HL-60/S4 treated with retinoic acid at 250 ng/mL for 4 days and 3 days (cell line): ENCODE data around the gene FNIP2.

Experiments used
- in situ Hi-C: fragments of 300-500 bp; cut with MboI; formaldehyde crosslinking; loops from 2 replicates; pipeline ENCODE4 v1.7.0; 2022; ENCODE audit warnings: low sequenced_read_pairs

Gene FNIP2

GRCh38 chr4:158835226-158836001 lies 66.6 kb downstream of the FNIP2 start:
- in situ Hi-C loops = no loop called here

GRCh38 chr4:158836002-158836369 lies 67.2 kb downstream of the FNIP2 start:
- in situ Hi-C loops = no loop called here

- in situ Hi-C loops = no loop called here
Observed at GRCh38 chr4:158836828-158837449, 68.1 kb downstream of the FNIP2 start.

DNA sequence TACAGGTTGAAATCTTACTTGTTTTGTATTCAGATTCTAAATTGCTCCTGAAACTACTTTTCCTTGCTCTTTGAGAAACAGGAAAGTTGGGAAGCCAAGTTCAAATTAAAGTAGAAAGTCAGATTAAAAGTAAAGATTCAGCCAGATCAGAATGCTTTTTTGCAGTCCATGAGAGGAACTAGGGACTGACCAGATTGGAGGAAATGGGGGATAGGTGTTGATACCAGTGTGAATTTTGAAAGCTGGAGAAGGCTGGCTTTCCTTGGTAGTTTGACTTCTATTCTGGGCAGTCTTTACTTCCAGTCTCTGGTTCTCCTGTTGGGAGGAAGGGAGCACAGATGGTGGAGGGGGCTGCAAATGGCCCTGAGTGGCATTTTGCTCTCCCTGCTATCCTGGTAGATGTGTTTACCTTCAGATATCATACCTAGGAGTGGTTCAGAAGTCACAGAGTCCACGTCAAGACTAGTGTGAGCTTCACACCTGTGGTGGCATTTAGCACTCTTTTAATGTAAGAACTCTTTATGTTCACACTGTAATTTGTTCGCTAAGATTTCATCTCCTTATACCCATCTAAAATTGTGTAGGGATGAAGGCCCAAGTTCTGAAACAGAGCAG lies 68.8 kb downstream of the FNIP2 start:
- in situ Hi-C loops = no loop called here

- in situ Hi-C loops = no loop called here
Observed at GRCh38 chr4:158840131-158840530, 71.3 kb downstream of the FNIP2 start.

GRCh38 chr4:158841540-158841939 lies 72.7 kb downstream of the FNIP2 start:
- in situ Hi-C loops = no loop called here

DNA sequence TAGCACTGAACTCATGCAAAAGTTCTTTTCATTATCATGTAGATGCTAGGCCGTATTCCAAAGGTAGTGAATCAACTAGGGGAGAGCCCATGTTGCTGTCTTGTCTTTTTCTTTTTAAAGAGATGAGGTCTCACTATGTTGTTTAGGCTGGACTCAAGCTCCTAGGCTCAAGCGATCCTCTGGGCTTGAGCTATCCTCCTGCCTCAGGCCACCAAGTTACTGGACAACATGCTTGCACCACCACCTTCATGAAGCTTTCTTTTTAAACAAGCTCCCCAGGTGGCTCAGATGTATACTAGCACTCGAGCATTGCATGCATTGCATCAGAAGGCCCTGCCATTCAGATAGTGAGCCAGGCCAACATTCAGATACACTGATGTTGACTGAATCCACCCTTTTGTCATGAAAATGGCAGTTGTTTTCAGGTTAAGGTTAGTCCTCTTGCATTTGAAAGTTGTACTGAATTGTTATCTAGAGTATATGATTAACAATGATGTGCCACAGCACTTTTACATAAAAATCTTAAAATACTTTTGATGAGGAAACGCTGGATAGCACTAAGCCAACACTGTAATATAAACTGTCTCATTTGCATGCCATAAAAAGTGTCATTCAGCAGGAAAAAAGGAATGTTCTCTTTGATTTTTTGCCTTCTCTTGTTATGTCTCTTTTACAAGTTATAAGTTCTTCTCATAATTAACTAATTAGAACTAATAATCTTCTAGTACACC lies 76.7 kb downstream of the FNIP2 start:
- in situ Hi-C loops = no loop called here

DNA sequence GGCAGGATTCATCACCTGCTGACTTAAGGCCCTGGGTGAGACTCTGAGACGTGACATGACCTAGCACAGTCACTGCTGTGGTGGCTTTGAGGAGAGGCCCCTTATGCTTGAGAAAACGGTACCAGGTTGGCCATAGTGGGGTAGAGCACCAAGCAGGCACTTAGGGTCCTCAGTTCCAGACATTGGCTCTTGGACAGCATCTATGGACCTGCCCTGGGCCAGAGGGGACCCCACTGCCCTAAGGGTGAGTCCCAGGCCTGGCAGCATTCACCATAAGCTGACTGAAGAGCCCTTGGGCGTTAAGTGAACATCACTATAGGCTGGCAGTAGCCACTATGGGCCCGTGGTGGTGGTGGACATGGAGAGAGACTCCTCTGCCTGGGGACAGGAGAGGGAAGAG lies 78.7 kb downstream of the FNIP2 start:
- in situ Hi-C loops = no loop called here

GRCh38 chr4:158849681-158850080 lies 80.9 kb downstream of the FNIP2 start:
- in situ Hi-C loops = loop anchor here (10.0 kb wide), 2 partner anchors 115 to 325 kb away; no protein-coding TSS in a partner anchor

GRCh38 chr4:158850371-158850770 lies 81.5 kb downstream of the FNIP2 start:
- in situ Hi-C loops = loop anchor here (10.0 kb wide), 2 partner anchors 116 to 324 kb away; no protein-coding TSS in a partner anchor

- in situ Hi-C loops = loop anchor here (10.0 kb wide), 2 partner anchors 116 to 324 kb away; no protein-coding TSS in a partner anchor
Observed at GRCh38 chr4:158850800-158851644, 82.2 kb downstream of the FNIP2 start.

GRCh38 chr4:158854236-158854635 lies 85.4 kb downstream of the FNIP2 start:
- in situ Hi-C loops = loop anchor here (10.0 kb wide), 2 partner anchors 119 to 321 kb away; no protein-coding TSS in a partner anchor

DNA sequence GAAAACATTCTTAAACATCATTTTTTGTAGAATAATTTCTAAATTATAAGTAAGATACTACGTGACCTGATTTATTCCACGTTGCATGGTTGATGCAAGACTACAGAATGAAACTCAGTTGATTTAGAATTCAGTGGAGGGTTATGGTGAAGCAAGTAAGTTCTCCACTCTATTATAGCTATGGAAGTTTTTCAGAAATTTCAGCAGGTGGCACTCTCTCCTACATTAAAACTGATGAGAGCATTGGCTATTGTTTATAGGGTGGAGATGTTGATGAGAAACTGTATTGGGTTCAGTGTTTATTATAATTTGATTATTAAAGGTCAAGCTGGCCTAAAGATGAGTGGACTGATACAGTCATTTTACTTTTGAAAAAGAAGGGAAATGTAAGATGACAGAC lies 88.0 kb downstream of the FNIP2 start:
- in situ Hi-C loops = loop anchor here (10.0 kb wide), 2 partner anchors 122 to 318 kb away; no protein-coding TSS in a partner anchor

GRCh38 chr4:158857951-158858350 lies 89.1 kb downstream of the FNIP2 start:
- in situ Hi-C loops = loop anchor here (10.0 kb wide), 2 partner anchors 123 to 317 kb away; no protein-coding TSS in a partner anchor

GRCh38 chr4:158858410-158859199 lies 89.8 kb downstream of the FNIP2 start:
- in situ Hi-C loops = loop anchor here (10.0 kb wide), 2 partner anchors 124 to 316 kb away; no protein-coding TSS in a partner anchor

DNA sequence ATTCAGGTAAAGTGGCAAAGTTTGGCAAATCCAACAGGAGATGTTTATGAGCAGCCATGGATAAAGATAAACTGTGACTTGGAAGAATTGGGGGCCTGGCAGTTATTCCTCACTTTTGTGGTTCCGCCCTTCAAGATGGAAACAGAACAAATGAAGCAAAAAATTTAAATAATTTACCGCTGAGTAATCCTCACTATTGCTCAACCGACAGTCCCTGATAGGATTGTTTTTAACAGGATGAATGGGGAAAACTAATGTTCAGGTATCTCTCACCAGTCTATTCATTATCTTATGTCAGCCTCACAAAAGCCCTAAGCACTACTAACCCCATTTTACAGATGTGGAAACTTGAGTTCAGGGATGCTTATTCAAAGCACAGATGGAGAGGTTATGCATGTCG lies 90.8 kb downstream of the FNIP2 start:
- in situ Hi-C loops = loop anchor here (10.0 kb wide), 2 partner anchors 125 to 315 kb away; no protein-coding TSS in a partner anchor

- in situ Hi-C loops = no loop called here
Observed at GRCh38 chr4:158860856-158861255, 92.0 kb downstream of the FNIP2 start.

DNA sequence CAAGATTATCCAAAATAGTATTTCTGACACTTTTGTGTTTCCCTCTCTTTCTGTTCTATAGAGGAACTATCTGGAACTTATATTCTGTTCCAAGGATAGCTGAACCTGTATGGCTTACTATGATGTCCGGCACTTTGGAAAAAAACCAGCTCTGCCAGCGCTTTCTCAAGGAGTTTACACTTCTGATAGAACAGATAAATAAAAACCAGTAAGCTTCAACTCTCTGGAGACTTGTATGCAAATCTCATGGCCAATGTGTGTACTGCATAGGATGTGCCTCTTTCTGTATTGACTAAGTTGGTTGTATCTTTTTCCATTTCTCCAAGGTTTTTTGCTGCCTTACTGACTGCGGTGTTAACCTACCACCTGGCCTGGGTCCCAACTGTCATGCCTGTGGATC lies 92.5 kb downstream of the FNIP2 start:
- in situ Hi-C loops = no loop called here

- in situ Hi-C loops = no loop called here
Observed at GRCh38 chr4:158861766-158862165, 92.9 kb downstream of the FNIP2 start.
